ENCODE data around the gene RHBDF1. TPM values are rescaled to one million over a fixed set of nuclear protein-coding genes. Genes with fewer than 3 reads are reported as not detected.
A peak's percentile ranks its signal among the peaks of the same experiment; 100 is the strongest.

RHBDF1 gene
- polyA plus RNA-seq, 1 of the 3 experiments (the other 2 are of a cell fraction): 54.1 TPM

GRCh38 chr16:117379-118365, 45.2 kb upstream of the RHBDF1 start:
- peaks cover 11% of the 10 kb centered on the region for H4K20me1 ChIP-seq (ENCODE audit: insufficient read depth)
- H3K27me3 ChIP-seq (ENCODE audit: insufficient read depth): no peaks in the 10 kb centered on the region
- H3K4me3 ChIP-seq (ENCODE audit: low read depth in 2 of 2, low read length in 1 of 2): no peak overlapping the region
- POLR2A ChIA-PET: no interaction called here
- no peak overlapping the region for H3K27ac ChIP-seq (ENCODE audit: low read depth in 2 of 2, low read length in 1 of 2)
- no peak overlapping the region for H3K9ac ChIP-seq
- H3K36me3 ChIP-seq (replicated peaks in 1 of 2; ENCODE audit: control insufficient read depth in 1 of 2, insufficient read depth in 2 of 2, low read length in 1 of 2): peaks cover 3 to 5% of the 10 kb centered on the region in 2 experiments
- CTCF ChIA-PET: interaction anchor here (0.6 to 6.0 kb wide), 29 partner anchors 9 to 269 kb away, joined by 3 to 88 read pairs (median 4); partner anchors contain the start of genes HBM, MPG and NPRL3
- no peak overlapping the region for H3K4me2 ChIP-seq
- H3F3A ChIP-seq (replicated peaks; ENCODE audit: insufficient read depth): no peaks in the 10 kb centered on the region
- H3K79me2 ChIP-seq (ENCODE audit: insufficient read depth): no peaks in the 10 kb centered on the region
- WGBS (ENCODE audit: low lambda C conversion rate): 80% methylated on average over 12 of the region's 19 CpGs
- TF ChIP-seq RXRA (IDR thresholded peaks at IDR 0.05; ENCODE audit: borderline replicate concordance, low read depth) (no peak), MAX (IDR thresholded peaks at IDR 0.05; ENCODE audit: low read depth) (no peak), RAD21 (IDR thresholded peaks at IDR 0.05; ENCODE audit: low read length) (peak; percentile 62), SMC3 (IDR thresholded peaks at IDR 0.05; ENCODE audit: low read depth, low read length) (peak; percentile 72), NFIC (IDR thresholded peaks at IDR 0.05; ENCODE audit: borderline replicate concordance) (peak; percentile 32; the same call in 1 of the 2 replicates), CTCF (IDR thresholded peaks at IDR 0.05) (peak; percentile 74)
- DNase-seq: peak; percentile 87
- H2AFZ ChIP-seq (ENCODE audit: low read depth): no peak overlapping the region
- H3K9me2 ChIP-seq: no peaks in the 10 kb centered on the region
- H3K9me3 ChIP-seq: no peaks in the 10 kb centered on the region
- peaks cover 6 to 14% of the 10 kb centered on the region in 2 experiments; a peak in 3 of 4 replicates for H3K4me1 ChIP-seq (ENCODE audit: control insufficient read depth in 1 of 2, insufficient read depth in 2 of 2, low read depth in 1 of 2, low read length in 1 of 2)

GRCh38 chr16:116015-116414, 43.6 kb upstream of the RHBDF1 start:
- no peaks in the 10 kb centered on the region for H3K9me3 ChIP-seq
- no peaks in the 10 kb centered on the region for H3F3A ChIP-seq (replicated peaks; ENCODE audit: insufficient read depth)
- DNase-seq: no peak
- 82% methylated on average over 7 of the region's 7 CpGs for WGBS (ENCODE audit: low lambda C conversion rate)
- H3K79me2 ChIP-seq (ENCODE audit: insufficient read depth): no peaks in the 10 kb centered on the region
- no peak overlapping the region for H2AFZ ChIP-seq (ENCODE audit: low read depth)
- no peak for TF ChIP-seq PBX3 (IDR thresholded peaks at IDR 0.05)
- no peak for TF ChIP-seq MXI1 (IDR thresholded peaks at IDR 0.05; ENCODE audit: low read depth, low read length)
- TF ChIP-seq IRF3 (IDR thresholded peaks at IDR 0.05; ENCODE audit: low read depth, low read length): no peak
- TF ChIP-seq SIN3A (IDR thresholded peaks at IDR 0.05; ENCODE audit: borderline replicate concordance, low read depth, low read length): no peak
- no peak for TF ChIP-seq ELF1 (IDR thresholded peaks at IDR 0.05)
- no peak for TF ChIP-seq RCOR1 (IDR thresholded peaks at IDR 0.05; ENCODE audit: low read length)
- TF ChIP-seq POLR2AphosphoS5 (IDR thresholded peaks at IDR 0.05; ENCODE audit: low read depth, low read length): no peak
- no peak for TF ChIP-seq RFX5 (IDR thresholded peaks at IDR 0.05; ENCODE audit: low read length)
- TF ChIP-seq NFIC (IDR thresholded peaks at IDR 0.05; ENCODE audit: borderline replicate concordance): no peak
- no peak for TF ChIP-seq REST (IDR thresholded peaks at IDR 0.05; ENCODE audit: low read depth, low read length)
- ChIA-PET POLR2A (no interaction called here), CTCF (interaction anchor here (2.7 to 6.0 kb wide), 4 partner anchors 9 to 247 kb away, joined by 13 to 88 read pairs (median 30); partner anchors contain the start of gene NPRL3)
- no peak overlapping the region for H3K27ac ChIP-seq (ENCODE audit: low read depth in 2 of 2, low read length in 1 of 2)
- H4K20me1 ChIP-seq (ENCODE audit: insufficient read depth): peaks cover 12% of the 10 kb centered on the region
- peaks cover 6 to 18% of the 10 kb centered on the region in 2 experiments; a peak in 3 of 4 replicates for H3K4me1 ChIP-seq (ENCODE audit: control insufficient read depth in 1 of 2, insufficient read depth in 2 of 2, low read depth in 1 of 2, low read length in 1 of 2)
- H3K27me3 ChIP-seq (ENCODE audit: insufficient read depth): no peaks in the 10 kb centered on the region
- H3K4me3 ChIP-seq (ENCODE audit: low read depth in 2 of 2, low read length in 1 of 2): no peak overlapping the region
- H3K4me2 ChIP-seq: no peak overlapping the region
- peaks cover 10 to 15% of the 10 kb centered on the region in 2 experiments for H3K36me3 ChIP-seq (replicated peaks in 1 of 2; ENCODE audit: control insufficient read depth in 1 of 2, insufficient read depth in 2 of 2, low read length in 1 of 2)
- H3K9ac ChIP-seq: no peak overlapping the region
- H3K9me2 ChIP-seq: no peaks in the 10 kb centered on the region

Data from SK-N-SH (cell line).